ENCODE data around the gene PIK3CA.

GRCh38 chr3:179258820-179259219, 110.7 kb downstream of the PIK3CA start:
- TF ChIP-seq EZH2 (IDR thresholded peaks at IDR 0.05; ENCODE audit: borderline replicate concordance, low read depth, low read length, severe bottlenecking) (no peak), CTCF (IDR thresholded peaks at IDR 0.05; ENCODE audit: borderline replicate concordance, extremely low read depth, low read length, poor library complexity, severe bottlenecking) (no peak)

Data from DND-41 (cell line).